Chondrocyte (in vitro differentiated cells): ENCODE measurements around the gene CPOX. TPM values are rescaled to one million over a fixed set of nuclear protein-coding genes. Genes with fewer than 3 reads are reported as not detected.
A peak's percentile ranks its signal among the peaks of the same experiment; 100 is the strongest.

Experiments used
- DNase-seq: peaks from one replicate; pipeline ENCODE4 v3.0.0; 2021; ENCODE audit warnings: mixed read lengths, low spot score
- H3K27ac Mint-ChIP-seq: one replicate; pipeline ENCODE4 v1.8.0; 2021; ENCODE audit warnings: mild to moderate bottlenecking, moderate library complexity, mixed read lengths; ENCODE audit not compliant: unreplicated experiment
- H3K27me3 Mint-ChIP-seq: 2 replicates; pipeline ENCODE4 v1.8.0; 2021; ENCODE audit warnings: low read depth, mixed read lengths
- H3K36me3 Mint-ChIP-seq: 2 replicates; pipeline ENCODE4 v1.8.0; 2021; ENCODE audit warnings: low read depth, mixed read lengths
- H3K4me1 Mint-ChIP-seq: 2 replicates; pipeline ENCODE4 v1.8.0; 2021; ENCODE audit warnings: low read depth, mild to moderate bottlenecking, mixed read lengths
- H3K4me3 Mint-ChIP-seq: one replicate; pipeline ENCODE4 v1.8.0; 2021; ENCODE audit warnings: mild to moderate bottlenecking, moderate library complexity, mixed read lengths; ENCODE audit not compliant: unreplicated experiment
- H3K9me3 Mint-ChIP-seq: 2 replicates; pipeline ENCODE4 v1.8.0; 2021; ENCODE audit warnings: low read depth, mixed read lengths
- total RNA-seq: library from RNA; stranded (reverse); gene quantifications from 3 replicates; pipeline ENCODE4 v1.2.1, GENCODE V29; 2021
- TF ChIP-seq, protein P1 (sequence below): fragments of 200-600 bp; sonication (generic); IDR thresholded peaks from 2 replicates; pipeline ENCODE4 v1.5.0; 2021; ENCODE audit warnings: antibody characterized with exemption, mild to moderate bottlenecking, moderate library complexity

Gene CPOX
- total RNA-seq, 1 donor from 2014 or later, result 16.2 TPM

DNA sequence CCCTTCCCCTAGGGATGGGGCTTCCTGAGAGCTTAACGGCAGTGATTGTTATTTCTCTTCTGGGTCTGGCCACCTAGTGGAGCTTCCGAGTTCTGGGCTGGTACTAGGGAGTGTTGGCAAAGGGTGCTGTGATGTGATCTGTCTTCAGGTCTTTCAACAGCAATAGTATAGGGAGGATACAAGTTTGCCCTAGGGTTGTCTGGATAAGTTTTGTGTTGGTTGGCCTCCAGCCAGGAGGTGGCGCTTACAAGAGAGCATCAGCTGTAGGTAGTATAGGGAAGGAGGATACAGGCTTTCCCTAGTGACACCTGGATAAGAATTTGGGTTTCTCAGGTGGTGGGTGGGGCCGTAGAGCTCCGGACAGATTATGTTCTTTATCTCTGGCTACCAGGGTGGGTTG is 19.2 kb upstream of the CPOX start:
- no peak for DNase-seq
- no peak overlapping the region for H3K4me3 Mint-ChIP-seq
- TF ChIP-seq, protein P1, sequence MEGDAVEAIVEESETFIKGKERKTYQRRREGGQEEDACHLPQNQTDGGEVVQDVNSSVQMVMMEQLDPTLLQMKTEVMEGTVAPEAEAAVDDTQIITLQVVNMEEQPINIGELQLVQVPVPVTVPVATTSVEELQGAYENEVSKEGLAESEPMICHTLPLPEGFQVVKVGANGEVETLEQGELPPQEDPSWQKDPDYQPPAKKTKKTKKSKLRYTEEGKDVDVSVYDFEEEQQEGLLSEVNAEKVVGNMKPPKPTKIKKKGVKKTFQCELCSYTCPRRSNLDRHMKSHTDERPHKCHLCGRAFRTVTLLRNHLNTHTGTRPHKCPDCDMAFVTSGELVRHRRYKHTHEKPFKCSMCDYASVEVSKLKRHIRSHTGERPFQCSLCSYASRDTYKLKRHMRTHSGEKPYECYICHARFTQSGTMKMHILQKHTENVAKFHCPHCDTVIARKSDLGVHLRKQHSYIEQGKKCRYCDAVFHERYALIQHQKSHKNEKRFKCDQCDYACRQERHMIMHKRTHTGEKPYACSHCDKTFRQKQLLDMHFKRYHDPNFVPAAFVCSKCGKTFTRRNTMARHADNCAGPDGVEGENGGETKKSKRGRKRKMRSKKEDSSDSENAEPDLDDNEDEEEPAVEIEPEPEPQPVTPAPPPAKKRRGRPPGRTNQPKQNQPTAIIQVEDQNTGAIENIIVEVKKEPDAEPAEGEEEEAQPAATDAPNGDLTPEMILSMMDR, result peak; percentile 29

DNA sequence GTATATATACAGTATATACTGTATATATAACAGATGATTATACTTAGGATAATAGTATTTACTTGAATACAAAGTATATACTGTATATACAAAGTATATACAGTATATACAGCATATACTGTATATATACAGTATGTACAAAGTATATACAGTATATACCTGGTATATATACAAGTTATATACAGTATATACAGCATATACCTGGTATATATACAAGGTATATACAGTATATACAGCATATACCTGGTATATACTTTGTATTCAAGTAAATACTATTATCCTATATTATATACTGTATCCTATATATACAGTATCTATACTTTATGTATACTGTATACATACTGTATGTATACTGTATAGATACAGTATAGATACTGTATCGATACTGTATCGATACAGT is 14.6 kb upstream of the CPOX start:
- H3K27ac Mint-ChIP-seq, result no peak overlapping the region
- H3K27me3 Mint-ChIP-seq, result peaks cover 6% of the 10 kb centered on the region
- no peak overlapping the region for H3K4me3 Mint-ChIP-seq
- peaks cover 11% of the 10 kb centered on the region for H3K9me3 Mint-ChIP-seq
- TF ChIP-seq, protein P1, result no peak
- H3K4me1 Mint-ChIP-seq, result no peaks in the 10 kb centered on the region
- DNase-seq, result no peak
- H3K36me3 Mint-ChIP-seq, result peaks cover 2% of the 10 kb centered on the region

More for the DNA sequence above, 19.2 kb upstream of the CPOX start:
- H3K36me3 Mint-ChIP-seq, result peaks cover 2% of the 10 kb centered on the region
- H3K27me3 Mint-ChIP-seq, result peaks cover 7% of the 10 kb centered on the region
- peaks cover 11% of the 10 kb centered on the region for H3K9me3 Mint-ChIP-seq
- no peak overlapping the region for H3K27ac Mint-ChIP-seq
- H3K4me1 Mint-ChIP-seq, result no peaks in the 10 kb centered on the region

DNA sequence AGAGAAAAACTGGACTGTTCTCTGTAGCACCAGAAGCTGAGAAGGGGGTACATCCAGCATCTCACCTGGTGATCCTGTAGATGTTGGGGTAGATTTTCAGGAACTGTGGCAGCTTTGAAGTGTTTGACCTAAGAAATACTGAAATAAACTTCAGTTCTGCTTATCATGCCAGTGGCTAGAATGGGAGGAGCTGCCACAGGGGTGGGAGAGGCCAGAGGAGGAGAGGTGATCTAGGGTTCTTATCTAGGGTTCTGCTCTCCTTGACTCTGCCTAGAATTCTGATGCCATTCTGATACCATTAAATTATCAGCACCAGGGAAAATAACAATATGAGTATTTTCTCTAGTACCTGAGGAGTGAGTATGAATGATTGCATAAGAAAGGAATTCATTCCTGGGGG is 10.2 kb upstream of the CPOX start:
- DNase-seq, result no peak
- Mint-ChIP-seq H3K4me3 (no peak overlapping the region), H3K36me3 (no peaks in the 10 kb centered on the region), H3K27ac (no peak overlapping the region), H3K27me3 (no peaks in the 10 kb centered on the region), H3K9me3 (no peaks in the 10 kb centered on the region), H3K4me1 (no peaks in the 10 kb centered on the region)
- TF ChIP-seq, protein P1, result no peak

DNA sequence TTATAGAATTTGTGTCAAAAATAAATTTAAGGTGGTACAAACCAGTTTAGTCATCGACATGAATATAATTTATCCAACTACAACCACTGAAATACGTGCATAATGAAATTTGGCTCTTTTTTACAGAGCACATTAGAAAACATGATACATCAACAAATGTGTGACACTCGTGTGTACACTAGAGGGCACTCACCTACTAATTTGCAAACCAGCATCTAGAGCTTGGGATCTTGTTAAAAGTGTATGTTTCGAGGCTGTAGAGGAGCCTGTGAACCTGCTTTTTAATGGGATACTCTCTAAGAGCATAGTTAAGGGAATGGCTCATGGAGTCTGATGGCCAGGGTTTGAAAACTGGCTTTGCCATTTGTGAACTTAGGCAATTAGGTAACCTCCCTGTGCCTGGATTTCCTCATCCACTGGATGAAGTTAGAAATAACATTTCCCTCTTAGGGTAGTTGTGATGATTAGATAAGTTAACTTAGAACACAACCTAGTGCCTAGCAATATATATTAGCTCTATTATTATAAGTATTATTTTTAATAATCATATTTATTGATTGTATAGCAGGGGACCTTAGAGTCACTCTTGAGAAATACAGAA is 8.8 kb upstream of the CPOX start:
- Mint-ChIP-seq H3K27ac (no peak overlapping the region), H3K27me3 (no peaks in the 10 kb centered on the region), H3K4me1 (peaks cover 6% of the 10 kb centered on the region), H3K4me3 (no peak overlapping the region), H3K36me3 (no peaks in the 10 kb centered on the region), H3K9me3 (no peaks in the 10 kb centered on the region)
- TF ChIP-seq, protein P1, result peak; percentile 95
- no peak for DNase-seq

DNA sequence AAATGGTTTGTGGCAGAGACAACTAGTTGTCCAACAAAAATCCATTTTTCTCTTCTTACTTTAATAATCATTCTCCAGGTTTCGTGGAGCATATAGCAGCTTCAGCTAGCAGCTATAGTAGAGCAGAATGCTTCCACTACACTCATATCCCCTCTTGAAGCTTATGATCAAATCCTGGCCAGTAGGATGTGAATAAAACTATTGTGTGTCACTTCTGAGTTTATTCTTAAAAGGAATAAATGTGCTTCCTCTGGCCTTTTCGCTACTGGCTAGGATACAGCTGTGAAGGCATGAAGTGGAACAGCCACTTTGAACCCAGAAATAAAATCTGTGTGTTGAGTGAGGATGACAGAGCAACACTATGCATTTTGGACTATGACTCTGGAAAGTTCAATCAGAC is 7.8 kb upstream of the CPOX start:
- peaks cover 6% of the 10 kb centered on the region for H3K4me1 Mint-ChIP-seq
- no peaks in the 10 kb centered on the region for H3K36me3 Mint-ChIP-seq
- H3K27me3 Mint-ChIP-seq, result no peaks in the 10 kb centered on the region
- DNase-seq, result no peak
- no peak overlapping the region for H3K27ac Mint-ChIP-seq
- no peaks in the 10 kb centered on the region for H3K9me3 Mint-ChIP-seq
- no peak overlapping the region for H3K4me3 Mint-ChIP-seq
- TF ChIP-seq, protein P1, result no peak
